ENCODE results near the gene LRIT1.

Gene LRIT1

DNA sequence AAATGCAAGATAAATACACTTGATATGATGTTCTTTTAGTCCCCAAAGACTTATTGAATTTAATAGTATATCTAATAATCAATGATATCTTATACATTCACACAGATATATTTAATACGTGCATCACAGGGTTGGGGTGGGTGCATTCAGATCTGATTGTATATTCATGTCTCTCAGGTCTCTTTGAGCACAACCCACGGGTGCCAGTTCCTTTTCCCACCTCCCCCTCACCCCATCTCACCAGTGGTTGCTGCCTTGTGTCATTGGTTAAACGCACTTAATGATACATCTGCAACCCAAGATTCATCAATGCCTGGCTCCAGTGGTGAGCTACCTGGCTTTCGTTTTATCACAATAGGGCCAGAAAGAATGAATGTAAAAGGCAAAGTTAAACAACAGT, 6.2 kb downstream of the LRIT1 start:
- peaks cover 0 to 9% (median 4%) of the 10 kb centered on the region in 5 donors for H3K27me3 ChIP-seq (ENCODE audit: control insufficient read depth in 5 of 5, insufficient read depth in 4 of 5, low read length in 5 of 5)
- no peak overlapping the region for H3K27ac ChIP-seq (ENCODE audit: low read depth, low read length)
- no peaks in the 10 kb centered on the region for H3K36me3 ChIP-seq (ENCODE audit: control insufficient read depth in 5 of 5, insufficient read depth in 5 of 5, low read length in 5 of 5)
- H3K4me3 ChIP-seq (ENCODE audit: low read depth in 1 of 5, low read length in 5 of 5), result no peak overlapping the region
- H3K9ac ChIP-seq (ENCODE audit: low read length in 5 of 5), result no peak overlapping the region
- H3K9me3 ChIP-seq (ENCODE audit: control insufficient read depth in 5 of 5, low read length in 5 of 5), result peaks cover 0 to 10% (median 0%) of the 10 kb centered on the region in 5 donors
- H3K4me1 ChIP-seq (ENCODE audit: control insufficient read depth in 5 of 5, insufficient read depth in 5 of 5, low read length in 5 of 5), result peaks cover 0 to 22% (median 11%) of the 10 kb centered on the region in 5 donors

DNA sequence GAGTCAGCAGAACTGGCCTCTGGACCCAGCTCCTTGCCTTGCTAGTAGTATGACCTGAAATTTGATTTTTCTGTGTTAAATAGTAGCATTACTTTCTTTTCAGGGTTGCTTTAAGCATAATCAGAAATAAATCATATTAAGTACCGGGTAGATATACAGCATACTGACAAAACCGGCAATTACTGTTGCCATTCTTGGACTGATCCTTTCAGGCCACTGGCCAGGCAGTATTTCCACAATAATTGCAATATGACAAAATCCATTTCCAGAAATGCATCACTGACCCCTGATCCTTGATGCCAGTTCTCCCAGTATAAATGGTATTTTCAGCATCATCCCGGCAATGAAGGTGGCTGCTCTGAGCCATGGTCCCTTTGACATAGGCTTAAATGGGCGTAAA, 6.9 kb downstream of the LRIT1 start:
- peaks cover 0 to 9% (median 4%) of the 10 kb centered on the region in 5 donors for H3K27me3 ChIP-seq (ENCODE audit: control insufficient read depth in 5 of 5, insufficient read depth in 4 of 5, low read length in 5 of 5)
- H3K4me1 ChIP-seq (ENCODE audit: control insufficient read depth in 5 of 5, insufficient read depth in 5 of 5, low read length in 5 of 5), result peaks cover 0 to 23% (median 11%) of the 10 kb centered on the region in 5 donors
- no peak overlapping the region for H3K4me3 ChIP-seq (ENCODE audit: low read depth in 1 of 5, low read length in 5 of 5)
- no peaks in the 10 kb centered on the region for H3K36me3 ChIP-seq (ENCODE audit: control insufficient read depth in 5 of 5, insufficient read depth in 5 of 5, low read length in 5 of 5)
- no peak overlapping the region for H3K9ac ChIP-seq (ENCODE audit: low read length in 5 of 5)
- H3K27ac ChIP-seq (ENCODE audit: low read depth, low read length), result no peak overlapping the region
- peaks cover 0 to 10% (median 0%) of the 10 kb centered on the region in 5 donors for H3K9me3 ChIP-seq (ENCODE audit: control insufficient read depth in 5 of 5, low read length in 5 of 5)

DNA sequence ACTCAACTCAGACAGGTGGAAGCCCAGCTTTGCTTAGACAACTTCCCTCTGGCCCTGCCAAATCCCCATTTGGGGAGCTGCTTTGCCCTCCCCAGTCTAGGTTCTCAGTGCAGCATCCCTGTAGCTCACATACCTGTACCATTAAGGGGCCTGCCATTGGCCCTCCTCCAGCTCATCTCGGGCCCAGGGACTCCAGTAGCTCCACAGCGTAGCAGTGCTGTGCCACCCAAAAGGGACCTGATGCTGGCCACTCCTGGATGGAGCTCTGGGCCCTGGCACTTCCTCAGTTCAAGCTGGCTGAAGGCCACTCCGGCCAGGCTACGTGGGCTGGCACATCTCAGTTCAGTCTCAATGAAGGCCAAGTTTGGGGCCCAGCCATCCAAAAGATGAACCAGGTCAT, 7.4 kb downstream of the LRIT1 start:
- Histone ChIP-seq H3K27ac (ENCODE audit: low read depth, low read length) (no peak overlapping the region), H3K4me3 (ENCODE audit: low read depth in 1 of 5, low read length in 5 of 5) (no peak overlapping the region), H3K9ac (ENCODE audit: low read length in 5 of 5) (no peak overlapping the region), H3K4me1 (ENCODE audit: control insufficient read depth in 5 of 5, insufficient read depth in 5 of 5, low read length in 5 of 5) (peaks cover 0 to 23% (median 11%) of the 10 kb centered on the region in 5 donors), H3K36me3 (ENCODE audit: control insufficient read depth in 5 of 5, insufficient read depth in 5 of 5, low read length in 5 of 5) (no peaks in the 10 kb centered on the region), H3K27me3 (ENCODE audit: control insufficient read depth in 5 of 5, insufficient read depth in 4 of 5, low read length in 5 of 5) (peaks cover 0 to 9% (median 4%) of the 10 kb centered on the region in 5 donors), H3K9me3 (ENCODE audit: control insufficient read depth in 5 of 5, low read length in 5 of 5) (peaks cover 0 to 10% (median 0%) of the 10 kb centered on the region in 5 donors)

- no peak overlapping the region for H3K9ac ChIP-seq (ENCODE audit: low read length in 5 of 5)
- H3K36me3 ChIP-seq (ENCODE audit: control insufficient read depth in 5 of 5, insufficient read depth in 5 of 5, low read length in 5 of 5), result no peaks in the 10 kb centered on the region
- peaks cover 0 to 23% (median 11%) of the 10 kb centered on the region in 5 donors for H3K4me1 ChIP-seq (ENCODE audit: control insufficient read depth in 5 of 5, insufficient read depth in 5 of 5, low read length in 5 of 5)
- peaks cover 0 to 8% (median 2%) of the 10 kb centered on the region in 5 donors for H3K27me3 ChIP-seq (ENCODE audit: control insufficient read depth in 5 of 5, insufficient read depth in 4 of 5, low read length in 5 of 5)
- H3K27ac ChIP-seq (ENCODE audit: low read depth, low read length), result no peak overlapping the region
- H3K9me3 ChIP-seq (ENCODE audit: control insufficient read depth in 5 of 5, low read length in 5 of 5), result peaks cover 0 to 10% (median 0%) of the 10 kb centered on the region in 5 donors
- H3K4me3 ChIP-seq (ENCODE audit: low read depth in 1 of 5, low read length in 5 of 5), result no peak overlapping the region
Measured at GRCh38 chr10:84232376-84232775, 9.0 kb downstream of the LRIT1 start.

DNA sequence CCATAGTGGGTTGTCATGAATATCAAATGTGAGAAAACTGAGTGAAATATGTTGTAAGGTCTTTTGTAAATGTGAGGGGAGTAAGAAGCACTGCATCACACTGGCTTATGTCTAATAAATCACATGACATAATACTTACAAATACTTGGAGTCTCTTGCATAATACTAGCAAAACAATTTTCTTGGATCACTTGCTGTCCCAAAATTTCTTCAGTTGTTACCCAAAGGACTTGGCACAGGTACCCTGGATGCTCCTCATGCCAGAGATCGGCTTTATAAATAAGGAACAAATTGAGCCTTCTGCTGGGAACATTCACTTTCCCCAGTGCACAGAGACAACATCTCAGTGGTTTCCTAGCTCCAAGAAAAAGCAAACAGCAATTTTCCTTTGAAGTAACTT, 11.0 kb downstream of the LRIT1 start:
- no peak overlapping the region for H3K27ac ChIP-seq (ENCODE audit: low read depth, low read length)

GRCh38 chr10:84227810-84228209, 13.5 kb downstream of the LRIT1 start:
- H3K4me1 ChIP-seq (ENCODE audit: control insufficient read depth in 5 of 5, insufficient read depth in 5 of 5, low read length in 5 of 5), result peaks cover 0 to 13% (median 6%) of the 10 kb centered on the region in 5 donors
- H3K36me3 ChIP-seq (ENCODE audit: control insufficient read depth in 5 of 5, insufficient read depth in 5 of 5, low read length in 5 of 5), result no peaks in the 10 kb centered on the region
- H3K4me3 ChIP-seq (ENCODE audit: low read depth in 1 of 5, low read length in 5 of 5), result no peak overlapping the region
- no peak overlapping the region for H3K27ac ChIP-seq (ENCODE audit: low read depth, low read length)
- H3K27me3 ChIP-seq (ENCODE audit: control insufficient read depth in 5 of 5, insufficient read depth in 4 of 5, low read length in 5 of 5), result peaks cover 0 to 7% (median 1%) of the 10 kb centered on the region in 5 donors
- H3K9ac ChIP-seq (ENCODE audit: low read length in 5 of 5), result no peak overlapping the region
- peaks cover 0 to 10% (median 0%) of the 10 kb centered on the region in 5 donors for H3K9me3 ChIP-seq (ENCODE audit: control insufficient read depth in 5 of 5, low read length in 5 of 5)

More for the DNA sequence above, 11.0 kb downstream of the LRIT1 start:
- Histone ChIP-seq H3K36me3 (ENCODE audit: control insufficient read depth in 5 of 5, insufficient read depth in 5 of 5, low read length in 5 of 5) (no peaks in the 10 kb centered on the region), H3K4me1 (ENCODE audit: control insufficient read depth in 5 of 5, insufficient read depth in 5 of 5, low read length in 5 of 5) (peaks cover 0 to 17% (median 6%) of the 10 kb centered on the region in 5 donors), H3K9me3 (ENCODE audit: control insufficient read depth in 5 of 5, low read length in 5 of 5) (peaks cover 0 to 10% (median 0%) of the 10 kb centered on the region in 5 donors), H3K4me3 (ENCODE audit: low read depth in 1 of 5, low read length in 5 of 5) (no peak overlapping the region), H3K9ac (ENCODE audit: low read length in 5 of 5) (no peak overlapping the region), H3K27me3 (ENCODE audit: control insufficient read depth in 5 of 5, insufficient read depth in 4 of 5, low read length in 5 of 5) (peaks cover 0 to 4% (median 0%) of the 10 kb centered on the region in 5 donors)

DNA sequence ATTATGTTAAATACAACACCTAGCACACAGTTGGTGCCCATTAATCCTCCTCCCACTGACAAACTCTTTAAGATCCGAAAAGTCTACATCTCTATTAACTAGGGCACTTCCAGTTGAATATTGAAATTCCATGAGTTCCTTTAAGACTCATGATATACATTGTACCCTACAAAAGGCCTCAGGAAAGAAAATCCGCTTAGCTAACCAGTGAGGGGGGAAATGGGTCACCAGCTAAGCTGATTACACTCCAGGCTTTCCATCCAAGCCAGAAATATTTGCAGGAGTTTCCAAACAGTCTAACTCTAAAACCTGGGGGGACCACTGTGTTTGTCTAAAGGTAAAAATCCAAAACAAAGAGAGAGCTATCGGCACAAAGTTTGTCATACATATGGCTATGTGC, 14.7 kb downstream of the LRIT1 start:
- no peak overlapping the region for H3K27ac ChIP-seq (ENCODE audit: low read depth, low read length)
- H3K4me1 ChIP-seq (ENCODE audit: control insufficient read depth in 5 of 5, insufficient read depth in 5 of 5, low read length in 5 of 5), result peaks cover 0 to 13% (median 6%) of the 10 kb centered on the region in 5 donors

DNA sequence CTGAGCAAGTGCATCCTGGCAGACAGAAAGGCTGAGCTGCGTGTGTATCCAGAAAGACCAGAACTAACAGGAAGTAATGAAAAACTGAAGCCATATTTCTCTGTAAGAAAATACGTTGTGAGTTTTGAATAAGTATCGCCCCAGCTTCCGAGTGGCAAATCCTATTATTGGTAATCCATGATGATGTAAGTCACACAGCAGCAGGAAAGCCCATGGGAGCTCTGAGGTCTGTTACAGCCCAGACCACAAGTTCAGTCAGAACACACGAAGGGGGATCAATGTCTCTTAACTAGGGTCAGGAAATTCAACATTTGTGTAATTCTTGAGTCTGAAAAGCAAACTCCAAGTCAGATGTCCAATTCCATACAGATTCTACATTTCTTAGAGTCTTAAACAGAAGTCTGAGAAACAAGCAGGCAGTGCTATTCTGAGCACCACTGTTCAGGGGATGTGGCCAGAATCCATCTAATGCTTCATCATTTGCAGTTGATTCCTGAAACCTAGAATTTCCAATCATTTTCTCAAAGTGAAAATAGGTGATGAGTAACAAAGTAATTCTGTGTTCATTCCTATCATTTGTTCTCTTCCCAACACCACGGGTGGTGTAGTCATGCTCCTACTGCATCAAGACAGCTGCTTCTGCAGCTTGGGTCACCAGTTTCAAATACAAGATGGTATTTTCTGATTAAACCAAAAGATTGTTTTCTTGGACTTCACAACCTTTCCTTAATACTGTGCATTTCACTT, 15.7 kb downstream of the LRIT1 start, which contains the start of gene LRIT2:
Gene LRIT2 (minus strand): TSS at position 118 of the 747 bp plus-strand sequence. CDS start 24 bp downstream, at position 94.
- Histone ChIP-seq H3K4me3 (ENCODE audit: low read depth in 1 of 5, low read length in 5 of 5) (no peak within 1 kb of the TSS), H3K27me3 (ENCODE audit: control insufficient read depth in 5 of 5, insufficient read depth in 4 of 5, low read length in 5 of 5) (peaks cover 0 to 8% (median 4%) of the 10 kb centered on the region in 5 donors), H3K36me3 (ENCODE audit: control insufficient read depth in 5 of 5, insufficient read depth in 5 of 5, low read length in 5 of 5) (no peaks in the 10 kb centered on the region), H3K27ac (ENCODE audit: low read depth, low read length) (no peak within 1 kb of the TSS), H3K9me3 (ENCODE audit: control insufficient read depth in 5 of 5, low read length in 5 of 5) (no peaks in the 10 kb centered on the region), H3K4me1 (ENCODE audit: control insufficient read depth in 5 of 5, insufficient read depth in 5 of 5, low read length in 5 of 5) (peaks cover 0 to 5% (median 1%) of the 10 kb centered on the region in 5 donors), H3K9ac (ENCODE audit: low read length in 5 of 5) (no peak within 1 kb of the TSS)

More for the DNA sequence above, 14.7 kb downstream of the LRIT1 start:
- H3K9ac ChIP-seq (ENCODE audit: low read length in 5 of 5), result no peak overlapping the region
- H3K4me3 ChIP-seq (ENCODE audit: low read depth in 1 of 5, low read length in 5 of 5), result no peak overlapping the region
- H3K9me3 ChIP-seq (ENCODE audit: control insufficient read depth in 5 of 5, low read length in 5 of 5), result peaks cover 0 to 7% (median 0%) of the 10 kb centered on the region in 5 donors
- peaks cover 0 to 8% (median 4%) of the 10 kb centered on the region in 5 donors for H3K27me3 ChIP-seq (ENCODE audit: control insufficient read depth in 5 of 5, insufficient read depth in 4 of 5, low read length in 5 of 5)
- no peaks in the 10 kb centered on the region for H3K36me3 ChIP-seq (ENCODE audit: control insufficient read depth in 5 of 5, insufficient read depth in 5 of 5, low read length in 5 of 5)

- no peaks in the 10 kb centered on the region for H3K36me3 ChIP-seq (ENCODE audit: control insufficient read depth in 5 of 5, insufficient read depth in 5 of 5, low read length in 5 of 5)
- H3K27ac ChIP-seq (ENCODE audit: low read depth, low read length), result no peak overlapping the region
- H3K4me1 ChIP-seq (ENCODE audit: control insufficient read depth in 5 of 5, insufficient read depth in 5 of 5, low read length in 5 of 5), result no peaks in the 10 kb centered on the region
- peaks cover 0 to 8% (median 4%) of the 10 kb centered on the region in 5 donors for H3K27me3 ChIP-seq (ENCODE audit: control insufficient read depth in 5 of 5, insufficient read depth in 4 of 5, low read length in 5 of 5)
- H3K4me3 ChIP-seq (ENCODE audit: low read depth in 1 of 5, low read length in 5 of 5), result no peak overlapping the region
- no peak overlapping the region for H3K9ac ChIP-seq (ENCODE audit: low read length in 5 of 5)
- H3K9me3 ChIP-seq (ENCODE audit: control insufficient read depth in 5 of 5, low read length in 5 of 5), result no peaks in the 10 kb centered on the region
Measured at GRCh38 chr10:84224411-84225028, 16.8 kb downstream of the LRIT1 start.

DNA sequence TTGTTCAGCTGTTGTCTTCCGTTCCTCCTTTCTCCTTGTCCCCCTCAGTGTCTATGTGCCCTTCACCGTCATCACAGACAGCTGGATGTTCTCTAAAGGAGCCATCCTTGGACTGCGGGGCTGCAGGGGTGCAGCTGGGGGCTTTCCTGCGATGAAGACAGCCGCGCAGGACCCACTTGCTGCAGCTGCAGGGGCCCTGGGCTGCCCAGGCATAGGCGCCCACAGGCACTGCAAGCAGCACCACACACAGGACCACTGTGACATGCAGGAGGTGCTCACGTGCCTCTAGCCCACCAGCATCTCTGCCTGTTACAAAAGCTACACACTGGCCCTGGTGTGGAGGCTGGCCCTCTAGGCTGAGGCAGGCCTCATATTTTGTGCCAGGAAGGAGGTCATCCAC, 19.4 kb downstream of the LRIT1 start:
- H3K27ac ChIP-seq (ENCODE audit: low read depth, low read length), result no peak overlapping the region
- no peaks in the 10 kb centered on the region for H3K4me1 ChIP-seq (ENCODE audit: control insufficient read depth in 5 of 5, insufficient read depth in 5 of 5, low read length in 5 of 5)
- no peaks in the 10 kb centered on the region for H3K36me3 ChIP-seq (ENCODE audit: control insufficient read depth in 5 of 5, insufficient read depth in 5 of 5, low read length in 5 of 5)
- no peaks in the 10 kb centered on the region for H3K9me3 ChIP-seq (ENCODE audit: control insufficient read depth in 5 of 5, low read length in 5 of 5)
- H3K27me3 ChIP-seq (ENCODE audit: control insufficient read depth in 5 of 5, insufficient read depth in 4 of 5, low read length in 5 of 5), result peaks cover 0 to 8% (median 4%) of the 10 kb centered on the region in 5 donors
- no peak overlapping the region for H3K4me3 ChIP-seq (ENCODE audit: low read depth in 1 of 5, low read length in 5 of 5)
- no peak overlapping the region for H3K9ac ChIP-seq (ENCODE audit: low read length in 5 of 5)
